Ureter (tissue), 1 donor: ENCODE results near the gene PARD6G. TPM values are rescaled to one million over a fixed set of nuclear protein-coding genes. Genes with fewer than 3 reads are reported as not detected.

Source experiments
- DNase-seq: peaks from one replicate; pipeline ENCODE4 v3.0.0-alpha.2; 2020; ENCODE audit warnings: low spot score
- total RNA-seq: library from RNA; stranded (reverse); gene quantifications from one replicate; pipeline ENCODE4 v1.2.4, GENCODE V29; 2023
- donor health status: DM: yes; HTN: yes; CAD: no.

PARD6G gene
- total RNA-seq, 1 donor from 2014 or later = 26.4 TPM

- DNase-seq = peak; percentile 14
Observed at GRCh38 chr18:80191264-80191663, 56.0 kb downstream of the PARD6G start.

- peak; percentile 42 for DNase-seq
Observed at GRCh38 chr18:80190311-80190710, 57.0 kb downstream of the PARD6G start.

- DNase-seq = no peak
Observed at GRCh38 chr18:80189531-80189865, 57.8 kb downstream of the PARD6G start.

DNA sequence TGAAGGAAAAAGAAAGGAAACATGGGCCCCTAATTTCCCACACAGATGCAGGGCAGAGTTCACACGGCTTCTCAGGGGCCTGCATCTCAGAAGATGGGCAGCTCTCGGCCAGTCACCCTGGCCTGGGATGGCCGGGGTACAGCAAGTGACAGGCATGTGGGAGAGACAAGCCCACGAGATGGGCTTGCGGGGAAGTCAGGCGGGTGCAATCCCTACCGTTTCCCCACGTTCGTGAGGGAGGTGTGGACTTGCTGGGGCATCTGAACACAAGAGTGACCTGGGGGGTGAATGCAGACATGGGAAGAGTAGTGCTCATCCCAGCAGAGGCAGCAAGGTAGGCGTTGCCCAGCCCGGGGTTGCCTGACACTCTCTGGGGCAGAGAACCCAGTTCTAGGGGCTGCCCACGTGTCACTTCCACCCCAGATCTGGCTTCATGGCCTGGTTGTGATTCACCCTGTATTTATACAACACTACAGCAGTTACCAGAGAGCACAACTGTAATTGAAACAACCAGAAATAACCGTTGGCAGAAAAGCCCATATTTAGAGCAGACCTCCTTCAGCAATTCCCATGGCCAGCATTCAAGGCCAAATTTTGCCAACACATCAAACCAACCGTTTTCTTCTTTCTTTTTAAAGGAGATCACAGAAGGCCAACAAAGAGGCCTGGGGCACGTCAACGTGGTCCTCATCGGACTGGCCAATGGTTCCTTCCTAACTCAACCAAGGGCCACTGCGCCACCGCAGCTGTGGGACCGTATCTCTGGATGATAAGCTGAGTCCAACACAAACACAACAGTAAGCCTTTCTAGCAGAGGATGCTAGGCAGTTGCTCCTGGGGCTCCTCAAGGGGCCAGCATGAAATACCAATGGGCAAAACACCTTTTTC, 58.4 kb downstream of the PARD6G start:
- DNase-seq = no peak

DNA sequence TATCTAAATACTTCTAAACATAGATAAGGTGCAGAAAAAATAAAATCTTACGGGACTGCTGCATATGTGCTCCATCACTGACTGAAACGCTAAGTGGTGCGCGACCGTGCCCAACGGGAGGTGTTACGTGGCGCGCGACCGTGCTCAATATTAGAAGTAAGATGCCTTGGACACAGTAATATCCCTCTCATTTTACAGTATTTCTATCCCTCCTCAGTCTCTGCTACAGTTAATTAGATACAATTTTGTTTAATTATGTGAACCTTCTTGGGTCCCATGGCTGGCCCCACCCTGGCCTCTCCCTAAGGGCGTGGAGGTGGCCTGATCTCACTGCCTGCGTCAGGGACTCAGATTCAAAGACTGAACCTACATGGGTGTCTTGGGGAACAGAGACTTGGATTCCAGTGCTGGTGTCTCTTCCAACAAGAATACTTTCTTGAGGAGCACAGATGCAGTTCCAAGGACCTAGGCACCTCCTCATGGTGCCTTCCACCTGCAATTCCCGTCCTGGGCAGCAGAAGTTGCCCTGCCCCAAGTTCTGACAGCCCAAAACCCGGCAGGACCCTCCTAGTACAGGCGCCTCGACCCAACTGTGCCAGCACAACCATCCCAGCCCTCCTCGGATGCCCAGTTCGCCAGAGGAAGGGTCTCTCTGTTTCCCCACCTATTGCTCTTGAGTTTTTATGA, 59.2 kb downstream of the PARD6G start:
- DNase-seq = no peak

DNA sequence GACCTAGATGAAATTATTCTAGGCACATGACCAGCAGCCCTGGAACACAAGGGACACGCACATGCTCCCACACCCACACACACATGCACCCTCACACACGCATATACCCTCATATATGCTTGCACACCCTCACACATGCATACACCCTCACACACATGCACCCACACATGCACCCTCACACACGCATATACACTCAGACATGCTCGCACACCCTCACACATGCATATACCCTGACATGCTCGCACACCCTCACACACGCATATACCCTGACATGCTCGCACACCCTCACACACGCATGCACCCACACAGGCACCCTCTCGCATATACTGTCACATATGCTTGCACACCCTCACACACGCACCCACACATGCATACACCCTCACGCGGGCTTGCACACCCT, 61.8 kb downstream of the PARD6G start:
- DNase-seq = no peak

GRCh38 chr18:80184243-80184772, 63.0 kb downstream of the PARD6G start:
- DNase-seq = no peak

DNA sequence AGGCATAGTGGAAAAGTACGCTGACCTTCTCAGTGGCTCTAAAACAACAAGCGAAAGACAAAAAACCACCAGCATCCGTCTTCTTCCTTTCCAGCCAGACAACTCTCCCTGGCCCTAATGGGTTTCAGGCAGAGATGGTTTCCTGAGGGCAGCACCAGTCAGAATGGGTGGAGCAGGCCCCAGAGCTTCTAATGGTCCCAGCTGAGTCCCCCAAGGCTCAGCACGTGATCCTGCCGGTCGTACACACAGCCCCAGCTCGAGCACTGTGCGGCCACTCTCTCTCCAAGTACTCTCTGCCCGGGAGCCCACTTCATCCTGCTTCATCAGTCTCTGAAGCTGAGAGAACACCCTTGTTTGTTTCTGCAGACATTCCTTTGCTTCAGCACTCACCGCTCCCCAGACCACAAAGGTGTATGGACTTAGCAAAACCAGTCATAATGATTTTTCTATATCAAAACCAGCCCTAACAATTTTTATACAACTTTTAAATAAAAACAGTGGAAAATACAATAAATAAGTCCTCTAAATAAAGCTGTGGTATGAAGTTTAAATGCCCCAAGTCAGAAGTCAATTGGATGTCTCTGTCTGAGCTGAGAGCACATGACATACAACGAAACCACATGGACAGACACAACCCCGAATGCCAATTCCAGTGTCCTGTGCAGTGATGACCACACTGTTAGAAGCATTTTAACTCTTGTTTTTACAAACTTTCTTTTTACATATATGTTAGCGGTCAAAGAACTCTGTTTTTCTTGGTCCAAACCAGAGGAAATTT, 63.9 kb downstream of the PARD6G start:
- DNase-seq = no peak

DNA sequence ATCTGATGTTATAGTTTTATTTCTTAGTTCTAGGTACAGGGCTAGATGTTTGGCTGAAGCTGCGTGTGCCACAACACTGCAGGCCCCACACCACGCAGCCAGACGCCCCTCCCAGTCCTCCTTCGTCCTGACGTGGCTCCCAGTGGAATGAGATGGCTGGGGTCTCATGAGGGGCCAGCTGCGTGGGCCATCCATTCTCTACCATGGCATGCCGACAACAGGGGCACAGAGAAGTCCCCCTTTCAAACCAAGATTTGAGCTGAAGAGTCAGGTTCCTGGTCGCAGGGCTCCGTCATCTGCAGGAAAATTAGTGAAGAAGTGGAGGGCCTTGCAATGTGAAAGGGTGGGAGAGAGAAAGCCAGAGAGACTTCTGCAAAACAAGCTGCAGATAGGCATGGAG, 64.5 kb downstream of the PARD6G start:
- DNase-seq = no peak

GRCh38 chr18:80181642-80182461, 65.5 kb downstream of the PARD6G start:
- DNase-seq = no peak

DNA sequence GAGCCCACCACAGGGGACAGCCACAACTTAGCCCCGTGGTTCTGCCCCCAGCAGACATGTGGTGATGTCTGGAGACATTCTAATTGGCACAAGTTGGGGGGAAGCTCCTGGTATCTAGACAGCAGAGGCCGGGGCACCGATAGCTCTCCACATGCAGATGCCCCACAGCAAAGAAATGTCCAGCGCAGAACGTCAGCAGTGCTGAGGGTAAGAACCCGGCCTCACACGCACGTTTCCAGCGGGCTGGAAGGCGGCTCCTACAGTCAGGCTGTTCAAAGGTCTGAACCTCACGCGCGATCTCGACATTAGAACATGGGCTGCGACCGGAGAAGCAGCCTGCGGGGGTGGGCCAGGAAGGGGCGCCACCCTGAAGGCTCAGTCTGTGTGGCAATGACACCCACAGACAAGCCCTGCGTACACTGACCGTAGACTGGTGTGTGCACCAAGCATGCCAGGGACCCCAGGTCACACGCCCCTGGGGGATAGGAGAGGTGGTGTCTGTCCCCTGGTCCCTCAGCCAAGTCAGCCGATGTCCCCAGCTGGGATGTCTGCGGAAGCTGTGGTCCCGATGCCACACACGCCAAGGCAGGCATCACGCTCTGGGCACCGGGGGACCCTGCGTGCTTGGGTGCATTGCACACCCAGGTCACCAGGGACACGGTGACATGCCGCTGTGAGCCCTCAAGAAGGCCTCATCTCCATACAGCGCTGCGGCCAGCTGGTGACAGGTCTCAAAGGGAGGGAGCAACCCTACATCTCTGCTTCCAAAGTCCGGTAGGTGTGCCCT, 66.3 kb downstream of the PARD6G start:
- no peak for DNase-seq

DNA sequence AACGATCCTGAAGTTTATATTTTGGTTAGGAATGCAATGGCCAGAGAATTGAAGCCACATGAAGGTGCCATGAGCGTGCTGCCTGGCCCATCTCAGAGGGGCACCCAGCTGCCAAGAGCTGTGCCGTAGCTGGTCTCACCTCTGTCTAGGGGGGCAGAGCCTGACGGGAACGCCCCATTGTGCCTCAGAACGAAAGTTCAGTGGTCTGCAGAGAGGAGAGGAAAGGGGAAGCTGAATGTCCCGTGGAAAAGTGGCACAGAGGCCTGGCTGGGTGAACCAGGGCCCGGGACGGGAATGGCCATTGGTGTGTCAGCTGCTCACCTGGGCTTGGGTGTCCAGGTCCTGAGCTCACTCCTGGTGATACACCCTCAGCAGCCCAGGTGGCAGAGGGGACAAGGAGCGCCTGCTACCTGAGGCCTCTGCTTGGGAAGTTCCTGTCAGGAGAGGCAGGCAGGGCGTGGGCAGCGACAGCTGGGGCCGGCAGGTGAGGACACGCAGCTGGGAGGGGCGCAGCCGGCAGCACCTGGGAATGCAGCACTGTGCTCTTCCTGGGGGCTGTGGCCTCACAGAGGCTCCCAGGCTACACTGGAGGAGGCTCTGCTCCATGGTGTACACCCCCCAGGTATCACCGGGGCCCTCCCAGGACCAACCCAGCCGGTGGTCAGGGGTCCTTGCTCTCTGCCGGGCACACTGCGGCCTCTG, 67.3 kb downstream of the PARD6G start:
- peak; percentile 64 for DNase-seq

DNA sequence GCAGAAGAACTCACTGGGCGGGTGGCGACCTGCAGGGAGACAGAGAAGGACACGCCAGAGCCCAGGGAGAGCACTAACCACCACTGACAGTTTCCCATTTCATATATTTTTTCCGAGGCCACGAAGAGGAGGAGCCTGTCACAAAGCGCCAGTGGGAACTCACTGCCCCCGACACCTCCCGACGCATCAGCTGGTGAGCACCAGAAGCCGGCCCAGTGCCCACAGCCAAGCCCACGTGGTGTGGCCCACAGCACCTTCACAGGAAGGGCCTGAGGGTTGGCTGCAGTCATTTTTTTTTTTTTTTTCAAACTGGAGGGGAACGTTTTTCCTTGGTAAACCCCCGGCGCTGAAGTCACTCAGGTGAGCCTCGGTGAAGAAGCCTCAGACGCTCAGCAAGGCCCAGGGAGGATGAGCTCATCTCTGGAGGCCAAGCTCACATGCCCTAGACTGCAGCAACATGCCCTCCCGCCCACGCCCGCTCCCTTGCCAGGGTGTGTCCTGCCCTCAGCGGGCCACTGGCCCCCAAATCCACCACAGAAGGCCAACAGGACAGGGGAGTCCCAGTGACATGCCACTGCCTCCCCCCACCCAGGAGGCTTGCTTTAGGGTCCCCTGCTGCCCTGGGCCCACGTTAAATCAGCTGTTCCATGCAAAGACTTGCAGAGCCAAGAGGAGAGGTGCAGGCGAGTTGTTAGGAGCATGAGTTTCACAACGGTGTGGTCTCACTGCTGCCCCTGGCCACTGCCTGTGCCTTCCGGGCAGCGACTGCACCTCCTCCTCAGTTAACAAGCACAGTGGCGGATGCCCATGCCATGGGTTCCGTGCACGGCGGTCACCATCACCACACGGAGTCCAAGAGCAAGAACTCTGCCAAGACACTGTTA, 68.1 kb downstream of the PARD6G start:
- no peak for DNase-seq

GRCh38 chr18:80177128-80177527, 70.2 kb downstream of the PARD6G start:
- no peak for DNase-seq

GRCh38 chr18:80176334-80177073, 70.8 kb downstream of the PARD6G start:
- no peak for DNase-seq

DNA sequence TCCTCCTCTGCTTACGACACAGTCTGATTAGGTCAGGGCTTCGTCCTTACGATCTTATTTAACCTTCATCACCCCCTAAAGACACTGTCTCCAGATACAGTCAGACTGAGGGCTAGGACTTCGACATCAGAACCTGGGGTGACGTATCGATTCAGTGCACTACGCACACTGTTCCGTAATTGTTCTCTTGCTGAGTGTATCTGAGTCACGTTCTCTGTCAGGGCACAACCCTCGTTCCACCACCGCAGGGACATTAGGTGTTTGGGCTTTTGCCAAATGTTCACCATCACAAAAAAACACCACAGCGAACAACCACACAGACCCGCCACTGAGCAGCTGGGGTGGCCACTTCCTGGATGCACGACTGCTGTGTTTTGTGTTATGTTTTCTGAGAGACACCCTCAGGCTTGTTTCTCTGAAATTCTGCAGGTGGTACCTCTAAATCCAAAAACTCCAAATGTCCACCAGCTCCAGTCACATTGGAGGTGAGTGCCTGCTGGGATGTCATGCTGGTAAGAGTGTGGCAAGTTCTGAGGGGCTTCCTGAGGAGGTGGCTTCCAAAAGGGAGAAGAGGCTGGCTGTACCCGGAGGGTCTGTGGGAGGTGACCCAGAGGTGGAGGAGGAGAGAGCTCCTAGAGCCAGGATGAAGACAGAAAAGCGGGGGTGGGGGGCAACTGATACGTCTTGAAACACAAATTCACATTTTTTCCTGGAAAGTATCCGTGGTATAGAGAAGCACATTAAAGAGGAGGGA, 71.7 kb downstream of the PARD6G start:
- no peak for DNase-seq

- DNase-seq = no peak
Observed at GRCh38 chr18:80173060-80173459, 74.3 kb downstream of the PARD6G start.
